Keratinocyte (primary cell): ENCODE data around the gene PTPN4.

Source experiments
- CTCF ChIP-seq, 3 experiments: IDR thresholded peaks in 1 of 3; conservative IDR thresholded peaks in 1 of 3; optimal IDR thresholded peaks in 1 of 3; 2 replicates in 2 of 3; 3 replicates in 1 of 3; pipeline versions ENCODE3 to v1.5.1; 2011; ENCODE audit warnings: low read length in 3 of 3, mild to moderate bottlenecking in 3 of 3, moderate library complexity in 2 of 3, control low read depth in 1 of 3, inconsistent platforms in 1 of 3; ENCODE audit not compliant: insufficient read depth in 2 of 3; ENCODE audit errors: extremely low read depth in 1 of 3
- EZH2 ChIP-seq: IDR thresholded peaks from one replicate; pipeline ENCODE4 v1.6.1; 2012; ENCODE audit warnings: inconsistent platforms, mild to moderate bottlenecking, low read length, moderate library complexity

DNA sequence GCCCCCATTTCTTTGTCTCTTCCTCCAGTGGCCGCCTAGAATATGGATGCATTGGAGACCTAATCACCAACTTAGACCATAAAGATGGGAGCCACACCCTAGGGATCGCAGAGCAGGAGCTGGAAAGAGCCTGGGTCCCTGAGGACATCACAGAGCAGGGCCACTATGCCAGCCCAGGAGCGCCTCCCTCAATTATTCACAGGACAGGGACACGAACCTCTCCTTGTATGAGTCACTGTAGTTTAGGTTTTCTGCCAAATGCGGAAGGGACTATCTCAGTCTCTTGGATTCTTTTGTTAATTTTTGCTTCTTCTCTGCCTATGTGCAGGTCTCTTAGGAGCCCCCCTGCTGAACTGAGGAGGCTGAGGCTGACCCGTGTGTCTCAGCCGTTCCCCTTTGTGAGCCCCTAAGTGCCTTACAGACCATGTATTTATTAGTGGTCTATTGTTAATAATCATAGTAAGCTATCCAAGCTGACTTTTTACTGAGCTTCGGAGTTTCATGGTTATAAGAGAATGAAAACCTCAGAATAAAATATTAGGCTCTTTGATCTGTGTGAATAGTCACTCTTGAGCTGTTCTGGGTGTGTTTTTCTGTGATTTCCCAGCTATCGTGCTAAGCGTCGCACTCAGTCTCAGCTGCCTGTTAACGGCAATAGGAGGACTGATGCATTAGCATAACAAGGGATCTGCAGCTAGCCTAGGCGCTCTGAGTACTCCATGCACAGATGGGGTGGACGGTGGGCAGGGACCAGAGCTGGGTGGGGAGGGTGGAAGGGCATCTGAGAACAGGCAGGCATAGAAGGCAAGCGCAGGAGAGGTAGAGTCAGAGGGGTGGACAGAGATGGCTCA is 12.7 kb upstream of the PTPN4 start:
- TF ChIP-seq CTCF (optimal IDR thresholded peaks at IDR 0.05 in 1 of 3, IDR thresholded peaks at IDR 0.05 in 1 of 3, conservative IDR thresholded peaks at IDR 0.05 in 1 of 3; ENCODE audit: extremely low read depth in 1 of 3, insufficient read depth in 2 of 3, low read length in 3 of 3) = no peak
- TF ChIP-seq EZH2 = no peak
